ENCODE results near the gene FUNDC1.

FUNDC1 gene

DNA sequence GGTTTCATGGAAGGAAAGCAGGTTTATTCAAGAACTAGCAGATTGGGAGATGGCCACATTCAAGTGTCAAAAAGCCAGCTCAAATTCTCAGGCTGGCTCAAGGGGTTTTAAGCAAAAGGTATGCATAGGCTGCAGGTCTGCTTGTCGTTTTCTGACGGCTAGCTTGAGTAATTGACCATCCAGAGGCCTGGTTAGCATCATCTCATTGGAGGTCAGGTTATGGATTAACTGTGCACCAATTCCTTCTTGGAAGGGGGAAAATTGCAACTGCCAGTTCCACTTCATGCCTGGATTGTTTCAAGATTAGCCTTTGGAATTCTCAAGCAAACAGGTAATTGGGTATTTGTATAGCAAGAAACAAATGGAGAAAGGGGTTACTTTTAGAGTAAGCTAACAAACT is 62.1 kb downstream of the FUNDC1 start:
- DNase-seq (ENCODE audit: low read depth), result no peak

DNA sequence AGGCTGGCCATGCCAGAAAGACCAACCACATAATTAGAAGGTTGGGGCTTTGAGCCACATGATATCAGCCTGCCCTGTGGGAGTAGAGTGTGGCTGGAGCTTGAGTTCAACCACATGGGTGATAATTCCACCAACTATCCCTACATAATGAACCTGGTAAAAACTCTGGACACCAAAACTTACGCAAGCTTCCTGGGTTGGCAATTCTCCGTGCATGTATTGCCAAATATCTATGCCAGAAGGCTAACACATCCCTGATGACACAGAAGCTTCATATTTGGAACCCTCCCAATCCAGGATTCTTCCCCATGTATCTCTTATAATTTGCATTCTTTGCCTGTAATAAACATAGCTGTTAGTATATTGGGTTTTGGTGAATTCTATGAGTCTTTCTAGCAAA is 68.2 kb downstream of the FUNDC1 start:
- no peak for DNase-seq (ENCODE audit: low read depth)
